KG1 (cell line): ENCODE measurements around the gene KLHL3.

ENCODE experiments used
- DNase-seq: peaks from one replicate; lab custom pipeline; 2025; lab: John Stamatoyannopoulos, UW

The KLHL3 gene

GRCh38 chr5:137632716-137633115, 103.2 kb downstream of the KLHL3 start:
- DNase-seq: no peak

GRCh38 chr5:137631453-137631852, 104.4 kb downstream of the KLHL3 start:
- DNase-seq: no peak

GRCh38 chr5:137630972-137631370, 104.9 kb downstream of the KLHL3 start:
- DNase-seq: no peak

- DNase-seq: no peak
These were observed 105.5 kb downstream of the KLHL3 start for GRCh38 chr5:137630216-137630971.

GRCh38 chr5:137629646-137630045, 106.2 kb downstream of the KLHL3 start:
- no peak for DNase-seq

GRCh38 chr5:137627706-137628105, 108.2 kb downstream of the KLHL3 start:
- DNase-seq: no peak

- no peak for DNase-seq
These were observed 108.6 kb downstream of the KLHL3 start for GRCh38 chr5:137627293-137627692.

- no peak for DNase-seq
These were observed 111.0 kb downstream of the KLHL3 start for GRCh38 chr5:137624786-137625349.

- no peak for DNase-seq
These were observed 113.0 kb downstream of the KLHL3 start for GRCh38 chr5:137622850-137623249.

GRCh38 chr5:137621861-137622823, 113.7 kb downstream of the KLHL3 start:
- no peak for DNase-seq

GRCh38 chr5:137621306-137621705, 114.6 kb downstream of the KLHL3 start:
- no peak for DNase-seq

- DNase-seq: no peak
These were observed 116.6 kb downstream of the KLHL3 start for GRCh38 chr5:137619191-137619870.

- no peak for DNase-seq
These were observed 117.4 kb downstream of the KLHL3 start for GRCh38 chr5:137618476-137618875.

- DNase-seq: no peak
These were observed 118.2 kb downstream of the KLHL3 start for GRCh38 chr5:137617528-137618205.

GRCh38 chr5:137616046-137616445, 119.8 kb downstream of the KLHL3 start:
- DNase-seq: no peak

GRCh38 chr5:137615171-137615775, 120.6 kb downstream of the KLHL3 start:
- no peak for DNase-seq

GRCh38 chr5:137613554-137614265, 122.2 kb downstream of the KLHL3 start:
- no peak for DNase-seq

GRCh38 chr5:137612576-137612975, 123.3 kb downstream of the KLHL3 start:
- no peak for DNase-seq

GRCh38 chr5:137611794-137612435, 124.0 kb downstream of the KLHL3 start:
- DNase-seq: no peak

- DNase-seq: no peak
These were observed 124.8 kb downstream of the KLHL3 start for GRCh38 chr5:137611011-137611580.
